ENCODE results near the gene TP53RK.

The TP53RK gene

GRCh38 chr20:46683668-46683938, 5.6 kb downstream of the TP53RK start:
- no peak overlapping the region for H3K4me3 ChIP-seq (ENCODE audit: low read depth, low read length)
- TF ChIP-seq CTCF (IDR thresholded peaks at IDR 0.05; ENCODE audit: low read depth, low read length) (no peak), MYC (IDR thresholded peaks at IDR 0.05; ENCODE audit: low read depth, low read length) (no peak), MAX (IDR thresholded peaks at IDR 0.05; ENCODE audit: low read depth, low read length) (no peak), POLR2A (IDR thresholded peaks at IDR 0.05; ENCODE audit: extremely low read depth, insufficient read length) (no peak)
- no peak for DNase-seq (ENCODE audit: low read depth)

GRCh38 chr20:46683011-46683667, 6.1 kb downstream of the TP53RK start:
- H3K4me3 ChIP-seq (ENCODE audit: low read depth, low read length): no peak overlapping the region
- TF ChIP-seq POLR2A (IDR thresholded peaks at IDR 0.05; ENCODE audit: extremely low read depth, insufficient read length) (no peak), MAX (IDR thresholded peaks at IDR 0.05; ENCODE audit: low read depth, low read length) (no peak), MYC (IDR thresholded peaks at IDR 0.05; ENCODE audit: low read depth, low read length) (no peak), CTCF (IDR thresholded peaks at IDR 0.05; ENCODE audit: low read depth, low read length) (no peak)
- no peak for DNase-seq (ENCODE audit: low read depth)

GRCh38 chr20:46682063-46682821, 7.0 kb downstream of the TP53RK start:
- H3K4me3 ChIP-seq (ENCODE audit: low read depth, low read length): no peak overlapping the region
- TF ChIP-seq CTCF (IDR thresholded peaks at IDR 0.05; ENCODE audit: low read depth, low read length) (no peak), POLR2A (IDR thresholded peaks at IDR 0.05; ENCODE audit: extremely low read depth, insufficient read length) (no peak), MAX (IDR thresholded peaks at IDR 0.05; ENCODE audit: low read depth, low read length) (no peak), MYC (IDR thresholded peaks at IDR 0.05; ENCODE audit: low read depth, low read length) (no peak)
- no peak for DNase-seq (ENCODE audit: low read depth)

GRCh38 chr20:46681032-46681854, 8.0 kb downstream of the TP53RK start:
- H3K4me3 ChIP-seq (ENCODE audit: low read depth, low read length): no peak overlapping the region
- peak; percentile 79 for DNase-seq (ENCODE audit: low read depth)
- no peak for TF ChIP-seq POLR2A (IDR thresholded peaks at IDR 0.05; ENCODE audit: extremely low read depth, insufficient read length)
- peak; percentile 85 for TF ChIP-seq CTCF (IDR thresholded peaks at IDR 0.05; ENCODE audit: low read depth, low read length)
- TF ChIP-seq MYC (IDR thresholded peaks at IDR 0.05; ENCODE audit: low read depth, low read length): peak; percentile 34; the same call in 1 of the 2 replicates
- TF ChIP-seq MAX (IDR thresholded peaks at IDR 0.05; ENCODE audit: low read depth, low read length): peak; percentile 36; the same call in 1 of the 2 replicates

- TF ChIP-seq POLR2A (IDR thresholded peaks at IDR 0.05; ENCODE audit: extremely low read depth, insufficient read length) (no peak), CTCF (IDR thresholded peaks at IDR 0.05; ENCODE audit: low read depth, low read length) (no peak), MAX (IDR thresholded peaks at IDR 0.05; ENCODE audit: low read depth, low read length) (no peak), MYC (IDR thresholded peaks at IDR 0.05; ENCODE audit: low read depth, low read length) (no peak)
- DNase-seq (ENCODE audit: low read depth): no peak
- H3K4me3 ChIP-seq (ENCODE audit: low read depth, low read length): no peak overlapping the region
Observed at GRCh38 chr20:46680684-46681031, 8.6 kb downstream of the TP53RK start.
